Measurements from ENCODE around the gene TMEM259.

Gene TMEM259

GRCh38 chr19:1049800-1050199 is 28.9 kb upstream of the TMEM259 start:
- no peak for TF ChIP-seq GATA3 (IDR thresholded peaks at IDR 0.05; ENCODE audit: low read depth, low read length)
- no peak for TF ChIP-seq GATA2 (IDR thresholded peaks at IDR 0.05; ENCODE audit: low read depth, low read length)

GRCh38 chr19:1049106-1049505 is 28.2 kb upstream of the TMEM259 start:
- no peak for TF ChIP-seq GATA2 (IDR thresholded peaks at IDR 0.05; ENCODE audit: low read depth, low read length)
- TF ChIP-seq GATA3 (IDR thresholded peaks at IDR 0.05; ENCODE audit: low read depth, low read length): no peak

GRCh38 chr19:1047696-1048147 is 26.8 kb upstream of the TMEM259 start:
- no peak for TF ChIP-seq GATA2 (IDR thresholded peaks at IDR 0.05; ENCODE audit: low read depth, low read length)
- TF ChIP-seq GATA3 (IDR thresholded peaks at IDR 0.05; ENCODE audit: low read depth, low read length): no peak

- TF ChIP-seq GATA2 (IDR thresholded peaks at IDR 0.05; ENCODE audit: low read depth, low read length): no peak
- TF ChIP-seq GATA3 (IDR thresholded peaks at IDR 0.05; ENCODE audit: low read depth, low read length): no peak
Observed at GRCh38 chr19:1046836-1047695, 26.1 kb upstream of the TMEM259 start.

GRCh38 chr19:1046117-1046626 is 25.2 kb upstream of the TMEM259 start:
- TF ChIP-seq GATA2 (IDR thresholded peaks at IDR 0.05; ENCODE audit: low read depth, low read length) (no peak), GATA3 (IDR thresholded peaks at IDR 0.05; ENCODE audit: low read depth, low read length) (no peak)

- TF ChIP-seq GATA2 (IDR thresholded peaks at IDR 0.05; ENCODE audit: low read depth, low read length): no peak
- TF ChIP-seq GATA3 (IDR thresholded peaks at IDR 0.05; ENCODE audit: low read depth, low read length): no peak
Observed at GRCh38 chr19:1045247-1045603, 24.3 kb upstream of the TMEM259 start.

GRCh38 chr19:1042689-1043511 is 22.0 kb upstream of the TMEM259 start:
- TF ChIP-seq GATA3 (IDR thresholded peaks at IDR 0.05; ENCODE audit: low read depth, low read length) (no peak), GATA2 (IDR thresholded peaks at IDR 0.05; ENCODE audit: low read depth, low read length) (no peak)

GRCh38 chr19:1041835-1042685 is 21.1 kb upstream of the TMEM259 start:
- TF ChIP-seq GATA2 (IDR thresholded peaks at IDR 0.05; ENCODE audit: low read depth, low read length) (no peak), GATA3 (IDR thresholded peaks at IDR 0.05; ENCODE audit: low read depth, low read length) (no peak)

- TF ChIP-seq GATA2 (IDR thresholded peaks at IDR 0.05; ENCODE audit: low read depth, low read length): no peak
- no peak for TF ChIP-seq GATA3 (IDR thresholded peaks at IDR 0.05; ENCODE audit: low read depth, low read length)
Observed at GRCh38 chr19:1041272-1041834, 20.4 kb upstream of the TMEM259 start.

- TF ChIP-seq GATA2 (IDR thresholded peaks at IDR 0.05; ENCODE audit: low read depth, low read length): no peak
- TF ChIP-seq GATA3 (IDR thresholded peaks at IDR 0.05; ENCODE audit: low read depth, low read length): no peak
Observed at GRCh38 chr19:1040476-1041271, 19.8 kb upstream of the TMEM259 start.

GRCh38 chr19:1039646-1040475 is 18.9 kb upstream of the TMEM259 start, which contains the start of gene ABCA7:
Gene ABCA7 (plus strand): TSS chr19:1040107. CDS start chr19:1041362, 1,255 bp downstream.
- no peak for TF ChIP-seq GATA2 (IDR thresholded peaks at IDR 0.05; ENCODE audit: low read depth, low read length)
- TF ChIP-seq GATA3 (IDR thresholded peaks at IDR 0.05; ENCODE audit: low read depth, low read length): no peak
